Thoracic aorta (tissue), 2 donors: Measurements from ENCODE around the gene INO80E. TPM values are rescaled to one million over a fixed set of nuclear protein-coding genes. Genes with fewer than 3 reads are reported as not detected.

ENCODE experiments used
- ATAC-seq: fragments of 150-250 bp; one replicate; pipeline ENCODE4 v1.8.0; 2017; ENCODE audit warnings: low read depth; ENCODE audit not compliant: insufficient number of reproducible peaks, low FRiP score
- DNase-seq: peaks from one replicate; pipeline ENCODE4 v3.0.0-alpha.2; 2020; ENCODE audit warnings: low spot score
- H3K27ac ChIP-seq, 2 donors: fragments of 200-600 bp; sonication (generic); 1 replicate in 1 of 2; 2 replicates in 1 of 2; pipeline ENCODE4 v1.5.1; 2016; ENCODE audit warnings: mild to moderate bottlenecking in 2 of 2, moderate library complexity in 2 of 2
- H3K27me3 ChIP-seq: fragments of 200-600 bp; sonication (generic); replicated peaks from 2 replicates; pipeline ENCODE4 v1.6.0; 2016; ENCODE audit warnings: mild to moderate bottlenecking; ENCODE audit not compliant: insufficient read depth
- H3K36me3 ChIP-seq: fragments of 200-600 bp; sonication (generic); one replicate; pipeline ENCODE4 v1.5.1; 2016
- H3K4me1 ChIP-seq, 2 donors: fragments of 200-600 bp; sonication (generic); 1 replicate in 1 of 2; 2 replicates in 1 of 2; pipeline versions ENCODE4 v1.5.1 to v1.6.0; 2016; ENCODE audit warnings: low read depth in 2 of 2, mild to moderate bottlenecking in 1 of 2; ENCODE audit not compliant: control insufficient read depth in 1 of 2
- H3K4me3 ChIP-seq: fragments of 200-600 bp; sonication (generic); 2 replicates; pipeline ENCODE4 v1.5.1; 2016; ENCODE audit warnings: mild to moderate bottlenecking
- H3K9me3 ChIP-seq: fragments of 200-600 bp; sonication (generic); 2 replicates; pipeline ENCODE4 v1.5.1; 2016
- total RNA-seq, 2 donors: library from RNA; depleted of rRNA; stranded (reverse); fragments of >200 nt; gene quantifications; one replicate each; pipeline versions ENCODE4 v1.1.0 to v1.2.3, GENCODE V29; 2016
- TF ChIP-seq, protein P1 (sequence below): fragments of 200-600 bp; sonication (generic); IDR thresholded peaks from one replicate; pipeline ENCODE4 v1.5.1; 2019; ENCODE audit warnings: antibody characterized with exemption

Gene INO80E
- total RNA-seq, 2 donors from 2014 or later, result 67.4 to 81.8 TPM

GRCh38 chr16:30000735-30001631 lies 4.9 kb downstream of the INO80E start:
- H3K36me3 ChIP-seq, result peaks cover 7% of the 10 kb centered on the region
- H3K4me3 ChIP-seq, result no peak overlapping the region
- H3K27me3 ChIP-seq, result no peaks in the 10 kb centered on the region
- TF ChIP-seq, protein P1, sequence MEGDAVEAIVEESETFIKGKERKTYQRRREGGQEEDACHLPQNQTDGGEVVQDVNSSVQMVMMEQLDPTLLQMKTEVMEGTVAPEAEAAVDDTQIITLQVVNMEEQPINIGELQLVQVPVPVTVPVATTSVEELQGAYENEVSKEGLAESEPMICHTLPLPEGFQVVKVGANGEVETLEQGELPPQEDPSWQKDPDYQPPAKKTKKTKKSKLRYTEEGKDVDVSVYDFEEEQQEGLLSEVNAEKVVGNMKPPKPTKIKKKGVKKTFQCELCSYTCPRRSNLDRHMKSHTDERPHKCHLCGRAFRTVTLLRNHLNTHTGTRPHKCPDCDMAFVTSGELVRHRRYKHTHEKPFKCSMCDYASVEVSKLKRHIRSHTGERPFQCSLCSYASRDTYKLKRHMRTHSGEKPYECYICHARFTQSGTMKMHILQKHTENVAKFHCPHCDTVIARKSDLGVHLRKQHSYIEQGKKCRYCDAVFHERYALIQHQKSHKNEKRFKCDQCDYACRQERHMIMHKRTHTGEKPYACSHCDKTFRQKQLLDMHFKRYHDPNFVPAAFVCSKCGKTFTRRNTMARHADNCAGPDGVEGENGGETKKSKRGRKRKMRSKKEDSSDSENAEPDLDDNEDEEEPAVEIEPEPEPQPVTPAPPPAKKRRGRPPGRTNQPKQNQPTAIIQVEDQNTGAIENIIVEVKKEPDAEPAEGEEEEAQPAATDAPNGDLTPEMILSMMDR, result no peak
- no peaks in the 10 kb centered on the region for H3K9me3 ChIP-seq
- no peak for DNase-seq
- ATAC-seq, result no peak
- H3K4me1 ChIP-seq, result peaks cover 6 to 9% of the 10 kb centered on the region in 2 donors
- H3K27ac ChIP-seq, result no peak overlapping the region

DNA sequence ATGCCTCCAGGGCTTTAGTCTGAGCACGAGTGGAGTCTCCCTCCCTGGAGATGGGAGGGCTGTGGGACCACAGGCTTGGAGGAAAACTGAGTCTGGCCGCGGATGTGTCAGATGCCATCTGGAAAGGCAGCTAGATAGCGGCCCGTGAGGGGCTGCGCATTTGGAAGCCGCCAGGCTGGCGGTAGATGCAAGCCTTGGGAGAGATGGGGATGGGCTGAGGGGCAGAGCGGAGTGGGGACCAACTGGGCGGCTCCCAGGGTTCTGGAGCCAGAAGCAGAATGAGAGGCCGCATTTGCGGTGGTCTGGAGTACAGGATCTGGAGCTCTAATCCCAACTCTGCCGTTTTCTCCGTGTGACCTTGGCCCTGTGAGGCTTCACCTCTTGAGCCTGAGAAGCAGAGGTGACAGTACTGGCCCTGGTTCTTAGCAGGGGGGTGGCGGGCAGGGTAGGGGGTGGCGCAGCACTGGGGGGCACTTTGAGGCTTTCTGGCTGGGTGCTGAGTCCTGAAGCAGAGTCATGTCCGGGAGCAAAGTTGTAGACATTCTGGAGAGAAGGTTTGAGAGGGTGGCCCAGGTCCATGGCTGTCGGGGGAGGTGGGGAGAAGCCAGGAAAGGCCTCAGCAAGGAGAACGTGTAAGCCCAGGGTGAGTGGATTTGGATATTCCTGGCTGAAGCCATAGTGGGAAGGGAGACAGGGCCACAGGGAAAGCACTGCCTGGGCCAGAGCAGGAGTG lies 6.7 kb downstream of the INO80E start:
- DNase-seq (no peak), ATAC-seq (no peak)
- H3K27ac ChIP-seq, result no peak overlapping the region
- TF ChIP-seq, protein P1, result no peak
- H3K4me3 ChIP-seq, result no peak overlapping the region
- H3K9me3 ChIP-seq, result no peaks in the 10 kb centered on the region
- no peaks in the 10 kb centered on the region for H3K4me1 ChIP-seq
- H3K36me3 ChIP-seq, result peaks cover 7% of the 10 kb centered on the region
- H3K27me3 ChIP-seq, result no peaks in the 10 kb centered on the region

GRCh38 chr16:30003670-30004423 lies 7.8 kb downstream of the INO80E start:
- Histone ChIP-seq H3K27ac (no peak overlapping the region), H3K36me3 (peaks cover 7% of the 10 kb centered on the region), H3K27me3 (no peaks in the 10 kb centered on the region), H3K4me3 (no peak overlapping the region), H3K9me3 (no peaks in the 10 kb centered on the region), H3K4me1 (no peaks in the 10 kb centered on the region)
- TF ChIP-seq, protein P1, result no peak
- ATAC-seq, result no peak
- DNase-seq, result no peak

DNA sequence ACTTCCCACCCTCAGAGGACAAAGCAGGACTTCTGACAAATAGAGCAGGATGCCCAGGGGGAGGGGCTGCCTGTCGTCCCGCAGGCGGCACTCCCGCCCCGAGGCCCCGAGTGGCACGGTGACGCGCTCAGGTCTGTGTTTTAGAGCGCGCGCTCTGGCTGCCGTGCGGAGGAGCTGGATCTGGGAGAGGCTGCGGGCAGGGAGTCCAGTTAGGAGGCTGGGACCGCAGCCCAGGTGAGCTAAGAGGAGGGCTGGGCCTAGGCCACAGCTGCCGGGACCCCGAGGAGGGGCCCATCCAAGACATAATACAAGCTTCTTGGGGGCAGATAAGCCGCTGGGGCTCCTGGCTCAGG lies 8.4 kb downstream of the INO80E start:
- TF ChIP-seq, protein P1, result no peak
- Histone ChIP-seq H3K27ac (no peak overlapping the region), H3K36me3 (peaks cover 7% of the 10 kb centered on the region), H3K27me3 (no peaks in the 10 kb centered on the region), H3K9me3 (no peaks in the 10 kb centered on the region), H3K4me1 (no peaks in the 10 kb centered on the region), H3K4me3 (no peak overlapping the region)
- DNase-seq (no peak), ATAC-seq (no peak)

DNA sequence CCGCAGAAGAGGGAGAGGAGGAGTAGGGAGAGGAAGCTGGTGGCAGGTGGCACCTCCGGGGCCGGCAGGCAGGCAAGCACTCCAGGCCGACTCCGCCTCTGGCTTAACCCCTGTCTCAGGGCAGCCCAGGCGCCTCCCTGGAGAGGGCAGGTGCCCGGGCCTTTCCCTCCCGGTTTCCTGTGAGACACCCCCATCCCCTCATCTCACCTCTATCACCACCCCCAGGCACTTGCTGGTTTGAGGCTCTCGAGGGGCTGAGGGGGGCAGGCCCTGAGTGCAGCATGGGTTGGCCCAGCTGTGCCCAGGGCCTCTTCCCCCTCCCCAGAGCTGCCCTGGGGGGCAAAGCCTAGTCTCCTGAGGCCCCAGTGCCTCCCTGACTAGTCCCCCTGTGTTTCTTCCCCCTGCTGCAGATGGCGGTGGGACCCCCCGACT lies 8.8 kb downstream of the INO80E start:
- DNase-seq (no peak), ATAC-seq (no peak)
- no peak overlapping the region for H3K4me3 ChIP-seq
- H3K27ac ChIP-seq, result no peak overlapping the region
- TF ChIP-seq, protein P1, result no peak
- H3K9me3 ChIP-seq, result no peaks in the 10 kb centered on the region
- peaks cover 3% of the 10 kb centered on the region for H3K27me3 ChIP-seq
- peaks cover 0 to under 1% of the 10 kb centered on the region in 2 donors for H3K4me1 ChIP-seq
- H3K36me3 ChIP-seq, result peaks cover 7% of the 10 kb centered on the region
